Prostate gland (tissue), 2 donors: ENCODE measurements around the gene SLC13A3.

ENCODE experiments used
- POLR2A ChIP-seq: fragments of 450-650 bp; IDR thresholded peaks from one replicate; pipeline ENCODE4 v1.6.1; 2016; ENCODE audit warnings: antibody characterized with exemption, mild to moderate bottlenecking
- POLR2AphosphoS5 ChIP-seq: sonication (generic); formaldehyde crosslinking; IDR thresholded peaks from one replicate; pipeline ENCODE4 v1.6.1; 2017; ENCODE audit warnings: antibody characterized with exemption
- TF ChIP-seq, protein P1 (sequence below), 4 experiments: fragments of 200-600 bp in 2 of 4; fragments of 450-650 bp in 2 of 4; sonication (generic) in 2 of 4; IDR thresholded peaks; 1 replicate in 3 of 4; 2 replicates in 1 of 4; pipeline ENCODE4 v1.5.1; 2016 to 2019; ENCODE audit warnings: antibody characterized with exemption in 4 of 4, mild to moderate bottlenecking in 2 of 4, moderate library complexity in 2 of 4

DNA sequence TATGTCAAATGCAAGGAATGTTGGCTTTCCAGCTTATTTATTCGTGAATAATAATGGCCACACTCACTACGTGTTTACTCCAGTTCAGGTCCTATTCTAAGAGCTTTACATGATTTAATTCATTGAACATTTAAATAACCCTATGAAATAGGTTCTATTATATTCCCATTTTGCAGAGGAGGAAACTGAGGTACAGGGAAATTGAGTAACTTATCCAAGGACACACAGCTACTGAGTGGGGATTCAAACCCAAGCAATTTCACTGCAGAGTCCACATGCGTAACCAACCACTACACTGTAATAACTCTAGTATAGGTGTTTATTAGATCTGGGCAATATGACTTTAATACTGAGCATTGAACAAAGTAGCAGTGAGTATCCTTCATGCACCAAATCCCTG is 12.3 kb upstream of the SLC13A3 start:
- TF ChIP-seq, protein P1, sequence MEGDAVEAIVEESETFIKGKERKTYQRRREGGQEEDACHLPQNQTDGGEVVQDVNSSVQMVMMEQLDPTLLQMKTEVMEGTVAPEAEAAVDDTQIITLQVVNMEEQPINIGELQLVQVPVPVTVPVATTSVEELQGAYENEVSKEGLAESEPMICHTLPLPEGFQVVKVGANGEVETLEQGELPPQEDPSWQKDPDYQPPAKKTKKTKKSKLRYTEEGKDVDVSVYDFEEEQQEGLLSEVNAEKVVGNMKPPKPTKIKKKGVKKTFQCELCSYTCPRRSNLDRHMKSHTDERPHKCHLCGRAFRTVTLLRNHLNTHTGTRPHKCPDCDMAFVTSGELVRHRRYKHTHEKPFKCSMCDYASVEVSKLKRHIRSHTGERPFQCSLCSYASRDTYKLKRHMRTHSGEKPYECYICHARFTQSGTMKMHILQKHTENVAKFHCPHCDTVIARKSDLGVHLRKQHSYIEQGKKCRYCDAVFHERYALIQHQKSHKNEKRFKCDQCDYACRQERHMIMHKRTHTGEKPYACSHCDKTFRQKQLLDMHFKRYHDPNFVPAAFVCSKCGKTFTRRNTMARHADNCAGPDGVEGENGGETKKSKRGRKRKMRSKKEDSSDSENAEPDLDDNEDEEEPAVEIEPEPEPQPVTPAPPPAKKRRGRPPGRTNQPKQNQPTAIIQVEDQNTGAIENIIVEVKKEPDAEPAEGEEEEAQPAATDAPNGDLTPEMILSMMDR (IDR thresholded peaks at IDR 0.05) = no peak
- no peak for TF ChIP-seq POLR2A
- TF ChIP-seq POLR2AphosphoS5 = no peak
